NCI-H69 (cell line): ENCODE data around the gene TFAP2E.

Source experiments
- DNase-seq: peaks from one replicate; lab custom pipeline; 2025; lab: John Stamatoyannopoulos, UW

Gene TFAP2E

DNA sequence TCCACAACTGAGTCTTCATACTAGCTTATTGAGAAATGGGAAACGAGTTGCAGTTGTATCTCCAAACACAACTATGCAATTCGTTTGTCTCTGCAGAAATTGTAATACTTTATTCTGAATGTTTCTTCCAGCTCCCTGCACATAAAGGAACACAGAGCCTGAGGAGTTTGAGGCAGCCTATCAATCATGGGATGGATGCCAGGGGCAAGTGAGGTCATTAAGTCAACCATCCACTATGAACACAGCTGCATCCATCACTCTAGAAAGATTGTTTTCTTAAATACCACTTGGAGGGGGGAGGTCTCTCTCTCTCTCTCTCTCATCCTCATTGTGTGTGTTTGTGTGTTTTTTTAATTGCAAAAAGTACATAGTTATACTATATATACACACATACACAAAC lies 71.1 kb downstream of the TFAP2E start:
- no peak for DNase-seq
